HCT116 (cell line): ENCODE measurements around the gene GOLGA7B.

Source experiments
- CEBPB ChIP-seq: IDR thresholded peaks from 2 replicates; pipeline ENCODE4 v1.6.1; 2012; ENCODE audit warnings: low read depth
- EGR1 ChIP-seq: IDR thresholded peaks from 2 replicates; pipeline ENCODE4 v1.6.1; 2012; ENCODE audit warnings: low read depth
- EZH2 ChIP-seq: fragments of 200-600 bp; sonication (generic); IDR thresholded peaks from 2 replicates; pipeline ENCODE4 v1.6.1; 2017; ENCODE audit warnings: antibody characterized with exemption, mixed run types
- POLR2A ChIP-seq: IDR thresholded peaks from 2 replicates; pipeline ENCODE4 v1.7.0; 2011; ENCODE audit warnings: borderline replicate concordance; ENCODE audit not compliant: insufficient read depth, insufficient read length; ENCODE audit errors: extremely low read depth
- POLR2AphosphoS5 ChIP-seq: IDR thresholded peaks from 2 replicates; pipeline ENCODE4 v1.6.1; 2011; ENCODE audit warnings: mild to moderate bottlenecking, low read depth, low read length, moderate library complexity
- RAD21 ChIP-seq: IDR thresholded peaks from 2 replicates; pipeline ENCODE4 v1.6.1; 2012; ENCODE audit warnings: low read depth, mild to moderate bottlenecking
- SIN3A ChIP-seq: IDR thresholded peaks from 2 replicates; pipeline ENCODE4 v1.6.1; 2012; ENCODE audit warnings: low read depth
- SP1 ChIP-seq: IDR thresholded peaks from 2 replicates; pipeline ENCODE4 v1.6.1; 2012; ENCODE audit warnings: low read depth
- SRF ChIP-seq: IDR thresholded peaks from 2 replicates; pipeline ENCODE4 v1.6.1; 2012; ENCODE audit warnings: low read depth
- YY1 ChIP-seq: IDR thresholded peaks from 2 replicates; pipeline ENCODE4 v1.6.1; 2011; ENCODE audit warnings: low read length, low read depth, moderate library complexity, mild to moderate bottlenecking; ENCODE audit not compliant: insufficient replicate concordance; ENCODE audit errors: extremely low read depth
- ZFX ChIP-seq: fragments of 450-650 bp; IDR thresholded peaks from 2 replicates; pipeline ENCODE4 v1.6.1; 2017
- TF ChIP-seq, protein P1 (sequence below), 3 experiments: fragments of 200-600 bp in 1 of 3; sonication (generic) in 1 of 3; IDR thresholded peaks in 2 of 3; conservative IDR thresholded peaks in 1 of 3; 2 replicates each; pipeline ENCODE4 v1.5.1; 2012 to 2017; ENCODE audit warnings: low read depth in 2 of 3, low read length in 2 of 3, antibody characterized with exemption in 1 of 3, borderline replicate concordance in 1 of 3, control low read depth in 1 of 3, mild to moderate bottlenecking in 1 of 3, mixed read lengths in 1 of 3, mixed run types in 1 of 3, moderate library complexity in 1 of 3; ENCODE audit not compliant: insufficient read depth in 1 of 3
- TF ChIP-seq, protein P2 (sequence below): IDR thresholded peaks from 2 replicates; pipeline ENCODE4 v1.6.1; 2012
- TF ChIP-seq, protein P3 (sequence below): IDR thresholded peaks from 2 replicates; pipeline ENCODE4 v1.6.1; 2011; ENCODE audit warnings: mild to moderate bottlenecking, low read length, moderate library complexity; ENCODE audit not compliant: insufficient replicate concordance; ENCODE audit errors: extremely low read depth

DNA sequence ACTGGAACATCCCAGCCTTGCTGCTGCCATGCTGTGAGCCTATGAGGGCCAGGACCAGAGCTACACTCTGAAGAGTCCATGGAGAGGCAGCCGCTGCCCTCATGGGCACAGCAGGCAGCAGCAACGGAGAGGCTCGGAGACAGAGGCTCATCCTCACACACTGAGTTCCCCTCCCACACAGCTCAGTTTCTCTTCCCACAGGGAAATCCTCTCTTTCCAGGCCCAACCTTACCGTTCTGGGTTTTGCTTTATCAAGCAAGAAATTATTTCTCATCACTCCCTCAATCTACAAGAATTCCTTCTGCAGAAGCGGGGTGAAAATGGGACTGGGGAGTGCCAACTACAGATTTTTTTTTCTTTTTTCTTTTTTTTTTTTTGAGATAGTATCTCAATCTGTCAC lies 36.6 kb downstream of the GOLGA7B start:
- no peak for TF ChIP-seq YY1
- no peak for TF ChIP-seq SP1
- TF ChIP-seq, protein P1, sequence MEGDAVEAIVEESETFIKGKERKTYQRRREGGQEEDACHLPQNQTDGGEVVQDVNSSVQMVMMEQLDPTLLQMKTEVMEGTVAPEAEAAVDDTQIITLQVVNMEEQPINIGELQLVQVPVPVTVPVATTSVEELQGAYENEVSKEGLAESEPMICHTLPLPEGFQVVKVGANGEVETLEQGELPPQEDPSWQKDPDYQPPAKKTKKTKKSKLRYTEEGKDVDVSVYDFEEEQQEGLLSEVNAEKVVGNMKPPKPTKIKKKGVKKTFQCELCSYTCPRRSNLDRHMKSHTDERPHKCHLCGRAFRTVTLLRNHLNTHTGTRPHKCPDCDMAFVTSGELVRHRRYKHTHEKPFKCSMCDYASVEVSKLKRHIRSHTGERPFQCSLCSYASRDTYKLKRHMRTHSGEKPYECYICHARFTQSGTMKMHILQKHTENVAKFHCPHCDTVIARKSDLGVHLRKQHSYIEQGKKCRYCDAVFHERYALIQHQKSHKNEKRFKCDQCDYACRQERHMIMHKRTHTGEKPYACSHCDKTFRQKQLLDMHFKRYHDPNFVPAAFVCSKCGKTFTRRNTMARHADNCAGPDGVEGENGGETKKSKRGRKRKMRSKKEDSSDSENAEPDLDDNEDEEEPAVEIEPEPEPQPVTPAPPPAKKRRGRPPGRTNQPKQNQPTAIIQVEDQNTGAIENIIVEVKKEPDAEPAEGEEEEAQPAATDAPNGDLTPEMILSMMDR (IDR thresholded peaks at IDR 0.05 in 2 of 3, conservative IDR thresholded peaks at IDR 0.05 in 1 of 3; ENCODE audit: borderline replicate concordance in 1 of 3, insufficient read depth in 1 of 3, low read depth in 2 of 3, low read length in 2 of 3) = no peak
- no peak for TF ChIP-seq POLR2A
- TF ChIP-seq EGR1 = no peak
- TF ChIP-seq CEBPB = no peak
- no peak for TF ChIP-seq SIN3A
- TF ChIP-seq, protein P2, sequence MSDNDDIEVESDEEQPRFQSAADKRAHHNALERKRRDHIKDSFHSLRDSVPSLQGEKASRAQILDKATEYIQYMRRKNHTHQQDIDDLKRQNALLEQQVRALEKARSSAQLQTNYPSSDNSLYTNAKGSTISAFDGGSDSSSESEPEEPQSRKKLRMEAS = no peak
- TF ChIP-seq POLR2AphosphoS5 = no peak
- TF ChIP-seq EZH2 = no peak
- no peak for TF ChIP-seq ZFX
- TF ChIP-seq, protein P3, sequence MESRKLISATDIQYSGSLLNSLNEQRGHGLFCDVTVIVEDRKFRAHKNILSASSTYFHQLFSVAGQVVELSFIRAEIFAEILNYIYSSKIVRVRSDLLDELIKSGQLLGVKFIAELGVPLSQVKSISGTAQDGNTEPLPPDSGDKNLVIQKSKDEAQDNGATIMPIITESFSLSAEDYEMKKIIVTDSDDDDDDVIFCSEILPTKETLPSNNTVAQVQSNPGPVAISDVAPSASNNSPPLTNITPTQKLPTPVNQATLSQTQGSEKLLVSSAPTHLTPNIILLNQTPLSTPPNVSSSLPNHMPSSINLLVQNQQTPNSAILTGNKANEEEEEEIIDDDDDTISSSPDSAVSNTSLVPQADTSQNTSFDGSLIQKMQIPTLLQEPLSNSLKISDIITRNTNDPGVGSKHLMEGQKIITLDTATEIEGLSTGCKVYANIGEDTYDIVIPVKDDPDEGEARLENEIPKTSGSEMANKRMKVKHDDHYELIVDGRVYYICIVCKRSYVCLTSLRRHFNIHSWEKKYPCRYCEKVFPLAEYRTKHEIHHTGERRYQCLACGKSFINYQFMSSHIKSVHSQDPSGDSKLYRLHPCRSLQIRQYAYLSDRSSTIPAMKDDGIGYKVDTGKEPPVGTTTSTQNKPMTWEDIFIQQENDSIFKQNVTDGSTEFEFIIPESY = no peak
- no peak for TF ChIP-seq SRF
- no peak for TF ChIP-seq RAD21
